GM12878 (cell line): ENCODE data around the gene NFKBIZ. TPM values are rescaled to one million over a fixed set of nuclear protein-coding genes. Genes with fewer than 3 reads are reported as not detected.

Source experiments
- ATAC-seq: fragments of 200-7000 bp; cut with Tn5 transposase; 3 replicates; pipeline ENCODE4 v1.9.1; 2020; ENCODE audit warnings: mild to moderate bottlenecking, moderate library complexity
- BruUV-seq: library from RNA; stranded (reverse); fragments of 400-500 nt; replicated peaks from 2 replicates; lab custom pipeline; 2021; lab: Mats Ljungman, UMichigan
- CTCF ChIA-PET: fragments of 300-600 bp; sonication (Branson Sonifier 250); formaldehyde crosslinking; extraction: SDS; loops from one replicate; lab custom pipeline; 2021; ENCODE audit warnings: inconsistent platforms; lab: Yijun Ruan, JAX
- POLR2A ChIA-PET: fragments of 350-600 bp; formaldehyde crosslinking; extraction: SDS; loops from one replicate; lab custom pipeline; 2021; ENCODE audit warnings: inconsistent platforms; lab: Charles Lee
- RAD21 ChIA-PET: fragments of 300-600 bp; sonication (Branson Sonifier 250); formaldehyde crosslinking; loops from one replicate; lab custom pipeline; 2023; ENCODE audit warnings: antibody characterized with exemption; ENCODE audit not compliant: unreplicated experiment; lab: Charles Lee
- SMC1A ChIA-PET: fragments of 300-600 bp; sonication (Branson Sonifier 250); formaldehyde crosslinking; loops from one replicate; lab custom pipeline; 2023; ENCODE audit not compliant: unreplicated experiment, uncharacterized antibody; lab: Charles Lee
- DNase-seq: peaks from one replicate; pipeline ENCODE4 v3.0.0-alpha.2; 2011; ENCODE audit warnings: low read depth, low spot score
- FAIRE-seq: peaks from 3 replicates; lab custom pipeline; 2011; peaks lifted over from hg19 to GRCh38; lab: Jason Lieb, UNC
- H2AFZ ChIP-seq: 2 replicates; pipeline ENCODE4 v1.6.0; 2011; ENCODE audit warnings: low read depth, low read length, control low read depth; ENCODE audit not compliant: control insufficient read depth
- H3K27ac ChIP-seq: 2 replicates; pipeline ENCODE4 v1.5.1; 2011; ENCODE audit warnings: control low read depth; ENCODE audit not compliant: control insufficient read depth, insufficient read depth
- H3K27me3 ChIP-seq, 2 experiments: replicated peaks in 1 of 2; 2 replicates each; pipeline versions ENCODE4 v1.6.0 to v1.6.1; 2011; ENCODE audit warnings: low read length in 1 of 2; ENCODE audit not compliant: control insufficient read depth in 2 of 2, insufficient read depth in 2 of 2
- H3K36me3 ChIP-seq, 2 experiments: 2 replicates each; pipeline ENCODE4 v1.5.1; 2011; ENCODE audit warnings: low read length in 1 of 2; ENCODE audit not compliant: control insufficient read depth in 2 of 2, insufficient read depth in 2 of 2
- H3K4me1 ChIP-seq: 2 replicates; pipeline ENCODE4 v1.6.1; 2011; ENCODE audit warnings: mild to moderate bottlenecking, low read length, moderate library complexity, mixed read lengths; ENCODE audit not compliant: control insufficient read depth, insufficient read depth
- H3K4me2 ChIP-seq: 2 replicates; pipeline ENCODE4 v1.6.0; 2011; ENCODE audit warnings: control low read depth; ENCODE audit not compliant: control insufficient read depth, insufficient read depth
- H3K4me3 ChIP-seq: fragments of 200-600 bp; sonication (generic); 2 replicates; pipeline ENCODE4 v1.5.1; 2016
- H3K79me2 ChIP-seq: 2 replicates; pipeline ENCODE4 v1.6.0; 2011; ENCODE audit warnings: low read length; ENCODE audit not compliant: control insufficient read depth, insufficient read depth
- H3K9ac ChIP-seq: 2 replicates; pipeline ENCODE4 v1.8.0; 2011; ENCODE audit warnings: low read length, control low read depth, mixed read lengths; ENCODE audit not compliant: control insufficient read depth, insufficient read depth
- H3K9me3 ChIP-seq: replicated peaks from 3 replicates; pipeline ENCODE4 v1.5.1; 2011; ENCODE audit warnings: mild to moderate bottlenecking, low read length; ENCODE audit not compliant: control insufficient read depth, insufficient read depth
- H4K20me1 ChIP-seq: 2 replicates; pipeline ENCODE4 v1.6.0; 2011; ENCODE audit not compliant: control insufficient read depth, insufficient read depth
- ZNF274 ChIP-seq: IDR thresholded peaks from one replicate; pipeline ENCODE4 v1.8.0; 2011; ENCODE audit not compliant: insufficient read length, insufficient read depth
- in situ Hi-C: fragments of 300-500 bp; cut with MboI; formaldehyde crosslinking; loops from 9 replicates; pipeline ENCODE4 v1.14.3; 2018; ENCODE audit warnings: mixed read lengths
- intact Hi-C: fragments of 100-400 bp; cut with micrococcal nuclease; formaldehyde crosslinking; loops from one replicate; pipeline ENCODE4 v1.14.2; 2022; ENCODE audit not compliant: unreplicated experiment
- polyA plus RNA-seq, 11 experiments: library from polyadenylated mRNA; depleted of rRNA in 4 of 11; unstranded in 6 of 11; stranded (reverse) in 5 of 11; fragments of >200 nt; fragmentation: Nextera tagmentation in 4 of 11; fragmentation: Illumina TruSeq in 1 of 11; extraction: Ambion mirVana in 4 of 11; extraction: Trizol in 1 of 11; gene quantifications; 1 replicate in 1 of 11; 2 replicates in 10 of 11; pipeline versions ENCODE4 v1.2.1 to v1.2.3, GENCODE V29; 2011 to 2016; ENCODE audit warnings: inconsistent platforms in 2 of 11, missing spikeins in 2 of 11, low read depth in 1 of 11
- total RNA-seq, 4 experiments: library from RNA; depleted of rRNA in 3 of 4; stranded (reverse); fragments of >200 nt in 3 of 4; fragmentation: Illumina TruSeq in 1 of 4; extraction: Trizol in 1 of 4; gene quantifications; 2 replicates each; pipeline versions ENCODE4 v1.2.1 to v1.2.3, GENCODE V29; 2013 to 2021
- TF ChIP-seq, protein P1 (sequence below): fragments of 450-650 bp; IDR thresholded peaks from 2 replicates; pipeline ENCODE4 v1.6.1; 2017; ENCODE audit warnings: antibody characterized with exemption, mild to moderate bottlenecking, moderate library complexity

Gene NFKBIZ
- total and polyA plus RNA-seq, 10 of the 15 experiments (the other 5 are each of a cell fraction or from before 2014, with no cell fraction given), result 6.3 to 53.8 (median 17.3) TPM

DNA sequence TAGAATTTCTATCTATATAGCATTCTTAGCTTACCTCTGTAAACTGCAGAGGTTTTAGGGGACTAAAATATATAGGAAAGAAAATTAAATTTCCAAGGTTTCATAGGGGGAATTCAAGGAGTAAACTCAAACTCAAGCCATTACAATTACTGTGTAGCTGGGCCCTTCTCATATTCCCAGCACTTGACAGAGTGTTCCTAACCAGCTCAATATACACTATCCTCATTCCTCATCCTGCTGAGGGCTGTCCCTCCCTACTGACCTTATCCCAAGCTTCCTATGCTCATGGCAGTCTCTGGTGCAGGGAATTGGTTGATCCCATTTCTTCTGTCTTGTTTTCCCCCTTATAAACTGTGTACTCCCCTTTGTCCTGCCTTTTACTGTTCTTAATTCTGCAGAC, 36.4 kb upstream of the NFKBIZ start:
- no TSS peak for BruUV-seq
- no peaks in the 10 kb centered on the region for H3K27me3 ChIP-seq
- TF ChIP-seq, protein P1, sequence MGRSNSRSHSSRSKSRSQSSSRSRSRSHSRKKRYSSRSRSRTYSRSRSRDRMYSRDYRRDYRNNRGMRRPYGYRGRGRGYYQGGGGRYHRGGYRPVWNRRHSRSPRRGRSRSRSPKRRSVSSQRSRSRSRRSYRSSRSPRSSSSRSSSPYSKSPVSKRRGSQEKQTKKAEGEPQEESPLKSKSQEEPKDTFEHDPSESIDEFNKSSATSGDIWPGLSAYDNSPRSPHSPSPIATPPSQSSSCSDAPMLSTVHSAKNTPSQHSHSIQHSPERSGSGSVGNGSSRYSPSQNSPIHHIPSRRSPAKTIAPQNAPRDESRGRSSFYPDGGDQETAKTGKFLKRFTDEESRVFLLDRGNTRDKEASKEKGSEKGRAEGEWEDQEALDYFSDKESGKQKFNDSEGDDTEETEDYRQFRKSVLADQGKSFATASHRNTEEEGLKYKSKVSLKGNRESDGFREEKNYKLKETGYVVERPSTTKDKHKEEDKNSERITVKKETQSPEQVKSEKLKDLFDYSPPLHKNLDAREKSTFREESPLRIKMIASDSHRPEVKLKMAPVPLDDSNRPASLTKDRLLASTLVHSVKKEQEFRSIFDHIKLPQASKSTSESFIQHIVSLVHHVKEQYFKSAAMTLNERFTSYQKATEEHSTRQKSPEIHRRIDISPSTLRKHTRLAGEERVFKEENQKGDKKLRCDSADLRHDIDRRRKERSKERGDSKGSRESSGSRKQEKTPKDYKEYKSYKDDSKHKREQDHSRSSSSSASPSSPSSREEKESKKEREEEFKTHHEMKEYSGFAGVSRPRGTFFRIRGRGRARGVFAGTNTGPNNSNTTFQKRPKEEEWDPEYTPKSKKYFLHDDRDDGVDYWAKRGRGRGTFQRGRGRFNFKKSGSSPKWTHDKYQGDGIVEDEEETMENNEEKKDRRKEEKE, result no peak
- TF ChIP-seq ZNF274, result no peak
- peaks cover 0 to 5% of the 10 kb centered on the region in 2 experiments; a peak in 1 of 4 replicates for H3K36me3 ChIP-seq
- RAD21 ChIA-PET, result interaction anchor here (0.5 to 15.9 kb wide), 14 partner anchors 11 to 724 kb away, joined by 3 to 659 read pairs (median 6); no protein-coding TSS in a partner anchor
- CTCF ChIA-PET, result interaction anchor here (0.6 to 15.9 kb wide), 22 partner anchors 9 to 724 kb away, joined by 3 to 1057 read pairs (median 4); no protein-coding TSS in a partner anchor
- POLR2A ChIA-PET, result interaction anchor here (0.7 to 0.8 kb wide), 4 partner anchors 17 to 412 kb away, joined by 3 to 5 read pairs (median 4); no protein-coding TSS in a partner anchor
- ATAC-seq (no peak), FAIRE-seq (no peak), DNase-seq (no peak)
- no peak overlapping the region for H3K27ac ChIP-seq
- no peak overlapping the region for H3K9ac ChIP-seq
- SMC1A ChIA-PET, result interaction anchor here (0.6 to 19.7 kb wide), 19 partner anchors 10 to 861 kb away, joined by 3 to 949 read pairs (median 4); no protein-coding TSS in a partner anchor
- H4K20me1 ChIP-seq, result no peaks in the 10 kb centered on the region
- no peak overlapping the region for H3K4me3 ChIP-seq
- intact Hi-C loops, result loop anchor here (1.0 to 5.0 kb wide), 4 partner anchors 38 to 412 kb away; no protein-coding TSS in a partner anchor
- peaks cover 22% of the 10 kb centered on the region for H3K4me1 ChIP-seq
- no peaks in the 10 kb centered on the region for H3K79me2 ChIP-seq
- H3K4me2 ChIP-seq, result no peak overlapping the region
- peaks cover 2% of the 10 kb centered on the region; the same call in 1 of the 3 replicates for H3K9me3 ChIP-seq
- H2AFZ ChIP-seq, result no peak overlapping the region
- in situ Hi-C loops, result loop anchor here (5.0 kb wide), 2 partner anchors 414 to 719 kb away; no protein-coding TSS in a partner anchor
